RWPE2 (cell line): ENCODE results near the gene TAPT1.

ENCODE experiments used
- ATAC-seq: fragments of 200-7000 bp; cut with Tn5 transposase; 3 replicates; pipeline ENCODE4 v1.9.1; 2021; ENCODE audit warnings: low read depth
- DNase-seq: peaks from one replicate; pipeline ENCODE4 v3.0.0-alpha.2; 2020; ENCODE audit warnings: low spot score
- H3K27ac ChIP-seq: fragments of 450-650 bp; 2 replicates; pipeline ENCODE4 v1.5.1; 2017; ENCODE audit warnings: mild to moderate bottlenecking; ENCODE audit not compliant: poor library complexity, severe bottlenecking
- H3K27me3 ChIP-seq: fragments of 250-450 bp; sonication (Bioruptor Pico); 2 replicates; pipeline ENCODE4 v1.5.1; 2021; ENCODE audit warnings: mild to moderate bottlenecking, moderate library complexity; ENCODE audit not compliant: insufficient read depth, poor library complexity, severe bottlenecking
- H3K36me3 ChIP-seq: fragments of 250-450 bp; sonication (Bioruptor Pico); 2 replicates; pipeline ENCODE4 v1.5.1; 2020; ENCODE audit warnings: low read depth, mild to moderate bottlenecking, moderate library complexity
- H3K4me1 ChIP-seq: fragments of 250-450 bp; sonication (Bioruptor Pico); 2 replicates; pipeline ENCODE4 v1.5.1; 2021; ENCODE audit warnings: mild to moderate bottlenecking, moderate library complexity; ENCODE audit not compliant: insufficient read depth, poor library complexity, severe bottlenecking
- H3K4me3 ChIP-seq: fragments of 250-450 bp; sonication (Bioruptor Pico); 2 replicates; pipeline ENCODE4 v1.5.1; 2021; ENCODE audit warnings: mild to moderate bottlenecking, moderate library complexity; ENCODE audit not compliant: severe bottlenecking
- H3K9me3 ChIP-seq: fragments of 250-450 bp; sonication (Bioruptor Pico); 2 replicates; pipeline ENCODE4 v1.5.1; 2021; ENCODE audit warnings: mild to moderate bottlenecking, moderate library complexity; ENCODE audit not compliant: severe bottlenecking
- TF ChIP-seq, protein P1 (sequence below): fragments of 450-650 bp; IDR thresholded peaks from one replicate; pipeline ENCODE4 v1.5.1; 2017; ENCODE audit warnings: mild to moderate bottlenecking, moderate library complexity; ENCODE audit not compliant: poor library complexity, severe bottlenecking

TAPT1 gene

DNA sequence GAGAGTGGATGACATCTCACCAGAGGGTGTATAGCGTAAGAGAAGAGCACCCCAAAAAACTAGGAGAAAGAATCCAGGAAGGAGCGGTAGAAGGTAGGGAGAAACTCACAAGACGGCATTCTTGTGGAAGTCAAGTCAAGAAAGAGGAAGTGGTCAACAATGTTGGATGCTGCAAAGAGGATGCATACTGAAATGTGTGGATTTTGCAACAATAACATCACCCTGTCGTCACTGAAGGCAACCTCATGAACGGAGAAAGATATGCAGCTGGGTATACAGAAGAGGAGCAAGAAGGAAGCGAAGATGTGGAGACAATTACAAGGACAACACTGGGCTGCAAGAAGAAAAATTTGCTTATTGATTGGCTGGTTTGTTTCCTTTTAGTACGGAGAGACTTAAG lies 11.4 kb upstream of the TAPT1 start:
- no peak for DNase-seq
- ATAC-seq = no peak
- Histone ChIP-seq H3K27me3 (no peaks in the 10 kb centered on the region), H3K4me3 (no peak overlapping the region), H3K27ac (no peak overlapping the region), H3K4me1 (no peaks in the 10 kb centered on the region), H3K36me3 (no peaks in the 10 kb centered on the region), H3K9me3 (no peaks in the 10 kb centered on the region)
- TF ChIP-seq, protein P1, sequence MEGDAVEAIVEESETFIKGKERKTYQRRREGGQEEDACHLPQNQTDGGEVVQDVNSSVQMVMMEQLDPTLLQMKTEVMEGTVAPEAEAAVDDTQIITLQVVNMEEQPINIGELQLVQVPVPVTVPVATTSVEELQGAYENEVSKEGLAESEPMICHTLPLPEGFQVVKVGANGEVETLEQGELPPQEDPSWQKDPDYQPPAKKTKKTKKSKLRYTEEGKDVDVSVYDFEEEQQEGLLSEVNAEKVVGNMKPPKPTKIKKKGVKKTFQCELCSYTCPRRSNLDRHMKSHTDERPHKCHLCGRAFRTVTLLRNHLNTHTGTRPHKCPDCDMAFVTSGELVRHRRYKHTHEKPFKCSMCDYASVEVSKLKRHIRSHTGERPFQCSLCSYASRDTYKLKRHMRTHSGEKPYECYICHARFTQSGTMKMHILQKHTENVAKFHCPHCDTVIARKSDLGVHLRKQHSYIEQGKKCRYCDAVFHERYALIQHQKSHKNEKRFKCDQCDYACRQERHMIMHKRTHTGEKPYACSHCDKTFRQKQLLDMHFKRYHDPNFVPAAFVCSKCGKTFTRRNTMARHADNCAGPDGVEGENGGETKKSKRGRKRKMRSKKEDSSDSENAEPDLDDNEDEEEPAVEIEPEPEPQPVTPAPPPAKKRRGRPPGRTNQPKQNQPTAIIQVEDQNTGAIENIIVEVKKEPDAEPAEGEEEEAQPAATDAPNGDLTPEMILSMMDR = no peak

DNA sequence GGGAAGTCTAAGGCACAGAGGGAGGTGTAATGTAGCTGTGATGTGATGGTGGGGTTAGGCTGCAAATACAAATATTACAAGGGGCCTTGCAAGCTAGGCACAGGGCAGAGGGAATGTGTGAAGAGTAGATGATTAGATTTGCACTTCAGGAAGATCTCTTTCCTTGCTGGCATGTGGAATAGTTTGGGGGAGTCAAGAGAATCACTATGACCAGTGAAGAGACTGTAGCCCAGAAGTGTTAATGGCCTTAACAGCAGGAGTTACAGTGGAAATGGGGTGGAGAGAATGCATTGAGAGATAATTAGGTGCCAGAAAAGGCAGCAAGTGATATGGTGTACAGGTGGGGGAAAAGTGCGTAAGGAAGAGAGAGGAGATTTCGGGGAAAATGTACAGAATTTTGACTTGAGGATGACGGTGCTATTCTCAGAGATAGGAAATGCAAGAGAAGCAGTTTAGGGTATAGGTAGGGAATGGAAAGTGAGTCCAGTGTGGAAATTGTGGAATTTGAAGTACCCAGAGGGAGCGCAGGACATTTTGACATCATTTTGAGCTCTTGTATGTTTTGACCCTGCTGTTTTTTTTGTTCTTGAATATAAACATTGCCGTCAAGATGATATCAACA lies 10.2 kb upstream of the TAPT1 start:
- Histone ChIP-seq H3K4me3 (no peak overlapping the region), H3K9me3 (no peaks in the 10 kb centered on the region), H3K4me1 (no peaks in the 10 kb centered on the region), H3K27me3 (no peaks in the 10 kb centered on the region), H3K36me3 (no peaks in the 10 kb centered on the region), H3K27ac (no peak overlapping the region)
- ATAC-seq (no peak), DNase-seq (no peak)
- TF ChIP-seq, protein P1 = no peak

GRCh38 chr4:16235209-16235608 lies 8.9 kb upstream of the TAPT1 start:
- Histone ChIP-seq H3K27ac (no peak overlapping the region), H3K9me3 (no peaks in the 10 kb centered on the region), H3K4me3 (no peak overlapping the region), H3K36me3 (no peaks in the 10 kb centered on the region), H3K4me1 (no peaks in the 10 kb centered on the region), H3K27me3 (no peaks in the 10 kb centered on the region)
- ATAC-seq (no peak), DNase-seq (no peak)
- TF ChIP-seq, protein P1 = no peak

- Histone ChIP-seq H3K27me3 (no peaks in the 10 kb centered on the region), H3K4me3 (no peak overlapping the region), H3K4me1 (no peaks in the 10 kb centered on the region), H3K36me3 (no peaks in the 10 kb centered on the region), H3K27ac (no peak overlapping the region), H3K9me3 (no peaks in the 10 kb centered on the region)
- ATAC-seq = no peak
- DNase-seq = no peak
- TF ChIP-seq, protein P1 = no peak
These were observed 7.4 kb upstream of the TAPT1 start for GRCh38 chr4:16233569-16234177.

GRCh38 chr4:16231570-16232245 lies 5.4 kb upstream of the TAPT1 start:
- Histone ChIP-seq H3K27ac (no peak overlapping the region), H3K9me3 (no peaks in the 10 kb centered on the region), H3K4me3 (no peak overlapping the region), H3K36me3 (no peaks in the 10 kb centered on the region), H3K4me1 (peaks cover 3% of the 10 kb centered on the region), H3K27me3 (no peaks in the 10 kb centered on the region)
- TF ChIP-seq, protein P1 = no peak
- ATAC-seq (no peak), DNase-seq (no peak)
